Omental fat pad (tissue), 4 donors: ENCODE results near the gene OR51F1. TPM values are rescaled to one million over a fixed set of nuclear protein-coding genes. Genes with fewer than 3 reads are reported as not detected.
"Not testable (repeated sequence)": the region's sequence is repeated elsewhere in the genome, so short reads cannot be mapped to it uniquely, and the experiment has no call there.

Experiments used
- ATAC-seq: fragments of 150-250 bp; one replicate; pipeline ENCODE4 v1.9.1; 2016; ENCODE audit warnings: mild to moderate bottlenecking, moderate library complexity; ENCODE audit not compliant: low FRiP score
- DNase-seq: peaks from one replicate; pipeline ENCODE4 v3.0.0-alpha.2; 2019; ENCODE audit warnings: low spot score
- small RNA-seq: library from RNA; depleted of rRNA; stranded (forward); fragments of <200 nt; gene quantifications from one replicate; pipeline ENCODE3, GENCODE V24; 2016
- total RNA-seq, 4 donors: library from RNA; depleted of rRNA; stranded (reverse); fragments of >200 nt; gene quantifications; one replicate each; pipeline ENCODE4 v1.1.0, GENCODE V29; 2016
- TF ChIP-seq, protein P1 (sequence below), 3 donors: fragments of 450-650 bp; IDR thresholded peaks; one replicate each; pipeline ENCODE4 v1.5.1; 2016 to 2017; ENCODE audit warnings: antibody characterized with exemption in 3 of 3, mild to moderate bottlenecking in 3 of 3, moderate library complexity in 2 of 3

The OR51F1 gene
- total RNA-seq, 4 donors from 2014 or later: not detected

DNA sequence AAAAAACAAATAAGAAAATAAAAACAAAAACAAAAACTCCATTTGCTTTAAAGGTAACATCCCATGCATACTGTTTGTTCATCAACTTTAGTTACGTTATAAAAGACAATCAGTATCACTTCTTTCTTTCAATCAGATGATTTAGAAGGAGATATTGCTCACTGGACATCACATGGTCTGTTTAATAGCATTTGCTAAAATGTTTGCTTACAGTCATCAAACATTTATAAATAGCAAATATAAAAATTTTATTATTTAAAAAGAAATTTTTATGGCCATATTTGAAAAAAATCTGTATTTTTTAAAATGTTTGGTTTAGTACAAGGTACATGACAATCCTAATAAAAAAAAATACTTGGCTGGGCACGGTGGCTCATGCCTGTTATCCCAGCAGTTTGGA is 42.6 kb downstream of the OR51F1 start:
- no peak for ATAC-seq
- DNase-seq: no peak
- TF ChIP-seq, protein P1, sequence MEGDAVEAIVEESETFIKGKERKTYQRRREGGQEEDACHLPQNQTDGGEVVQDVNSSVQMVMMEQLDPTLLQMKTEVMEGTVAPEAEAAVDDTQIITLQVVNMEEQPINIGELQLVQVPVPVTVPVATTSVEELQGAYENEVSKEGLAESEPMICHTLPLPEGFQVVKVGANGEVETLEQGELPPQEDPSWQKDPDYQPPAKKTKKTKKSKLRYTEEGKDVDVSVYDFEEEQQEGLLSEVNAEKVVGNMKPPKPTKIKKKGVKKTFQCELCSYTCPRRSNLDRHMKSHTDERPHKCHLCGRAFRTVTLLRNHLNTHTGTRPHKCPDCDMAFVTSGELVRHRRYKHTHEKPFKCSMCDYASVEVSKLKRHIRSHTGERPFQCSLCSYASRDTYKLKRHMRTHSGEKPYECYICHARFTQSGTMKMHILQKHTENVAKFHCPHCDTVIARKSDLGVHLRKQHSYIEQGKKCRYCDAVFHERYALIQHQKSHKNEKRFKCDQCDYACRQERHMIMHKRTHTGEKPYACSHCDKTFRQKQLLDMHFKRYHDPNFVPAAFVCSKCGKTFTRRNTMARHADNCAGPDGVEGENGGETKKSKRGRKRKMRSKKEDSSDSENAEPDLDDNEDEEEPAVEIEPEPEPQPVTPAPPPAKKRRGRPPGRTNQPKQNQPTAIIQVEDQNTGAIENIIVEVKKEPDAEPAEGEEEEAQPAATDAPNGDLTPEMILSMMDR (IDR thresholded peaks at IDR 0.05): no peak

GRCh38 chr11:4722616-4723534 is 46.9 kb downstream of the OR51F1 start:
- not testable (repeated sequence) for ATAC-seq, DNase-seq

Small RNA genes within 50 kb of the gene (small RNA-seq; reads per million reads assigned to genes)
- gene RF00091: not detected

Other genes starting within 250 kb of the OR51F1 start
- not detected for gene OR52M1, start 224.7 kb downstream of the OR51F1 start, total RNA-seq
- gene OR52I2, start 188.2 kb downstream of the OR51F1 start, total RNA-seq: not detected
- gene OR52I1, start 175.9 kb downstream of the OR51F1 start, total RNA-seq: not detected
- gene TRIM68, start 161.7 kb downstream of the OR51F1 start, total RNA-seq: 10 to 100 TPM in 2 of 4 donors, 1 to 10 TPM in 2; 7.0 to 18.0 (median 10.6) TPM
- gene OR51D1, start 132.5 kb downstream of the OR51F1 start, total RNA-seq: not detected
- 1 to 10 TPM in 3 of 4 donors, under 1 TPM in 1; 0.60 to 8.7 (median 2.0) TPM for gene OR51E1, start 126.0 kb downstream of the OR51F1 start, total RNA-seq
- under 1 TPM in 1 of 4 donors, not detected in 3; 0.19 TPM for gene OR51E2, start 72.1 kb downstream of the OR51F1 start, total RNA-seq
- gene MMP26, start 65.2 kb downstream of the OR51F1 start, total RNA-seq: not detected
- gene OR52R1, start 34.4 kb upstream of the OR51F1 start, total RNA-seq: not detected
- not detected for gene OR51F2, start 51.4 kb upstream of the OR51F1 start, total RNA-seq
- gene OR51S1, start 79.3 kb upstream of the OR51F1 start, total RNA-seq: not detected
- gene OR51T1, start 112.0 kb upstream of the OR51F1 start, total RNA-seq: not detected
- not detected for gene OR51A7, start 133.8 kb upstream of the OR51F1 start, total RNA-seq
- not detected for gene OR51G2, start 149.4 kb upstream of the OR51F1 start, total RNA-seq
- gene OR51G1, start 154.4 kb upstream of the OR51F1 start, total RNA-seq: not detected
- not detected for gene OR51A4, start 177.7 kb upstream of the OR51F1 start, total RNA-seq
- gene OR51A2, start 185.8 kb upstream of the OR51F1 start, total RNA-seq: not detected
- not detected for gene OR51L1, start 224.9 kb upstream of the OR51F1 start, total RNA-seq